ENCODE data around the gene GABRR1. TPM values are rescaled to one million over a fixed set of nuclear protein-coding genes. Genes with fewer than 3 reads are reported as not detected.

GABRR1 gene
- total RNA-seq, 1 experiment from 2014 or later: not detected

GRCh38 chr6:89180112-89180511 is 37.0 kb downstream of the GABRR1 start:
- in situ Hi-C loops (cut with HindIII; ENCODE audit: low sequenced_read_pairs): no loop called here
- no peak for DNase-seq (ENCODE audit: low spot score)

GRCh38 chr6:89173634-89174033 is 43.5 kb downstream of the GABRR1 start:
- in situ Hi-C loops (cut with HindIII; ENCODE audit: low sequenced_read_pairs): no loop called here

DNA sequence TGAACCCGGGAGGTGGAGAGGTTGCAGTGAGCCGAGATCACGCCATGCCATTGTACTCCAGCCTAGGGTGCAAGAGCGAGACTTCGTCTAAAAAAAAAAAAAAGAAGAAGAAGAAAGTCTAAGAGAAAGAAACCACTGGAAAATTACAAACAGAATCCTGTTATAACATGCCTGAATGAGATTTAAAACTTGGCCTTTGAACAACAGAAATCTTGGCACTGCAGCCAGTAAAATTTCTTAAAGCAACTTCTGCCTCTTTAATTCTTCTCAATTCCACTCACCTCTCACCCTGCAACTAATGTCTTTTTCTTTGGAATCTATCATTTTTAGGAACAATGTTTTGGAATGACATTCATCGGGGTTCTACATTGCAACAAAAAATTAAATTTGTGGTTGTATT is 45.0 kb downstream of the GABRR1 start:
- in situ Hi-C loops (cut with HindIII; ENCODE audit: low sequenced_read_pairs): no loop called here
- DNase-seq (ENCODE audit: low spot score): no peak

More at GRCh38 chr6:89173634-89174033, 43.5 kb downstream of the GABRR1 start:
- no peak for DNase-seq (ENCODE audit: low spot score)

GRCh38 chr6:89162047-89162371 is 55.1 kb downstream of the GABRR1 start:
- DNase-seq (ENCODE audit: low spot score): no peak
- in situ Hi-C loops (cut with HindIII; ENCODE audit: low sequenced_read_pairs): no loop called here

GRCh38 chr6:89161326-89162046 is 55.7 kb downstream of the GABRR1 start:
- in situ Hi-C loops (cut with HindIII; ENCODE audit: low sequenced_read_pairs): no loop called here
- no peak for DNase-seq (ENCODE audit: low spot score)

DNA sequence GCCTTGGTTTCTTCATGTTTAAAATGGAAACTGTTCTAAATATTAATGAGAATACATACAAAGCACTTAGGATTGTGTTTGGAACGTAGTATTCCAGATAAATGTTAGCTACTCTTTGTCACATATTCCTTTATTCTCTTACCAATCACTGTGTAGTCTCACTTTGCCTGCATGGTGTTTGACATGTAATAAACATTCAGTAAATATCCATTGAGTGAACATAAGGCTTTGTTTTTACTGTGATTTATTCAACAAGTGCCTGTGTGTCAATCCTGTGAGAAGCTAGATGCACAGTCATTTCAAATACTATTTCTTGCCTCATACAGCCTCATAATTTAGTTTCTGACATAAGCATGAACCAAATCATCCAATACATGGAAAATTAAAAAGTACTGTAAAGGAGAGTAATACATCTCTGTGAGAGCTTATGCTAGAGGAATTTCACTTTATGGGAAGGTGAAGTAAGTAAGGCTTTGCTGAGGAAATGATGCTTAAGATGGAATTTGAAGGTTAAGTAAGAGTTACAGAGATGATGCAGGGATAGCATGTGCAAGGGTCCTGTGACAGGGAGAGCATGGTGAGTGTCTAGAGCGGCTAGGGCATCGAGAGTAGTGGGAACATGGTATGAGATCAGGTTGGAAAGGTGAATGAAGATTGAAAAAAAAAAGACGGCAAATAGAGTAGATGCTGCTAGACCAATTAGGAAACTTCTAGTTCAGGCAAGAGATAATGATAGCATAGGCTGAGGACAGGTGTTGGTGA is 56.6 kb downstream of the GABRR1 start:
- in situ Hi-C loops (cut with HindIII; ENCODE audit: low sequenced_read_pairs): no loop called here
- no peak for DNase-seq (ENCODE audit: low spot score)

GRCh38 chr6:89154131-89154530 is 63.0 kb downstream of the GABRR1 start:
- in situ Hi-C loops (cut with HindIII; ENCODE audit: low sequenced_read_pairs): no loop called here
- DNase-seq (ENCODE audit: low spot score): no peak

DNA sequence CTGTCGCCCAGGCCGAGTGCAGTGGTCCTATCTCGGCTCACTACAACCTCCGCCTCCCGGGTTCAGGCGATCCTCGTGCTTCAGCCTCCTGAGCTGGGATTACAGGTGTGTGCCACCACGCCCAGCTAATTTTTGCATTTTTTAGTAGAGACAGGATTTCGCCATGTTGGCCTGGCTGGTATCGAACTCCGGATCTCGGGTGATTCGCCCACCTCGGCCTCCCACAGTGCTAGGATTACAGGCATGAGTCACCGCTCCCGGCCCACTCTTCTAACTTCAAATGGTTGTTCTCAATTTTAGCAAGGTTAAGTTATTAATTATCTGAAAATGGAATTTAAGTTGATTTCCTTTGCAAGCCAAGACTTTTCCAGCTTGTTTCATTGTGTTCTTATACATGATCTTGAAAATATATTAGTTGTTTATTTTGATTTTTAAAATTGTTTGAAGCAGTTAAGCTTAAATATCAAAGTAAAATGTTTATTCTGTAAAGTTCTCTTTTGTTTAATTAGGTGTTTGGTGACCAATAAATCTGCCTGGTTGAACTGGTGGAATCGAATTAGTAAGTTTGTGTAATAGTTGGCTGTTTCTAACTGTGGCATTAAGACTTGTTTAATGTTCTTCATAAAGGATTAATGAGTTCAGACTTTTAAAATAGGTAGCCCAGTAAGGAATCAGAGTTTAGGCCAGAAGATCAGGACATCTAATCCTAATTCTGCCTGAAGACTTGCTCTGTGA is 69.0 kb downstream of the GABRR1 start:
- in situ Hi-C loops (cut with HindIII; ENCODE audit: low sequenced_read_pairs): no loop called here
- DNase-seq (ENCODE audit: low spot score): no peak

DNA sequence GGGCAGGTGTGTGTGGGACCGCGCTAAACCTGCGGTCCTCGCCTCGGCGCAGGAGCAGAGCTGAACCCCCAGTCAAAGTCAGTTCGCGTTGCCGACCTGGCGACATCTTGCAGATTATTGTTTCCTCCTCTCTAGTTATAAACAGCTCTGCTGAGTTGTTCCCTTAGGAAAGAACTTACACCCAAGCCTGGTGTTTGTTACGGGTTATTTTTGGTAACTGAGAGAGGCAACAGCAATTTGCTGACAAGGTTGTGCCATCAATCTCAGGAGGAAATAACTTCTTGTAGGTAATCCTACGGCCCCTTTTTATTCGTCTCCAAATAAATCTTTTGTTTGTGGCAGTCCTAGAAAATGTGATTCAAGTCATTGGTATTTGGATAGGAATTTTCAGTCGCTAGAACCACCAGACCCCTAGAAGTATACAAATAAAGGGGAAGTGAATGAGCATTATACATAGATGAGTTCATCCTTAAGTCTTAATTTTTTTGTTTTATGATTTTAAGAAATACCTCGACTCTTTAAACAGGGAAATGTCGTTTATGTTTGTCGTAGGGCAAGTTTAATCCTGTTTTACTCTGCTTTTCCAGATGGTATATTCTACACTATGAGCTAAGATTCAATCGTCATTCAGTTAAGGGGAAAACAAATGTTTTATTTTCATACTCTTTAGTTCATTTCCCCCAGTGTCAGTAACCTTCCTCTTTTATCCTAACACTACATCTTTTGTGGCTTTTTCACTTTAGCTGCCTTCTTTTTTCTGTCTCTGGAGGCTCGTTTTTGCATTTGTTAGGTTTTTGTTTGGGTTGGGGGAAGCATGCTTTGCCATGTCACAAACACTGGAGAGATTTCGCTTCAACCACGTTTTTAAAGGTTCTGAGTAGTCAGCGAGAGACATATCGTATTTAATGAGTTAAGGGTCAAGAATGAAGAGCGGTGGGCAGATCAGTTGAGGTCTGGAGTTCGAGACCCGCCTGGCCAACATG is 70.1 kb downstream of the GABRR1 start:
- peak; percentile 62 for DNase-seq (ENCODE audit: low spot score)
- in situ Hi-C loops (cut with HindIII; ENCODE audit: low sequenced_read_pairs): no loop called here

DNA sequence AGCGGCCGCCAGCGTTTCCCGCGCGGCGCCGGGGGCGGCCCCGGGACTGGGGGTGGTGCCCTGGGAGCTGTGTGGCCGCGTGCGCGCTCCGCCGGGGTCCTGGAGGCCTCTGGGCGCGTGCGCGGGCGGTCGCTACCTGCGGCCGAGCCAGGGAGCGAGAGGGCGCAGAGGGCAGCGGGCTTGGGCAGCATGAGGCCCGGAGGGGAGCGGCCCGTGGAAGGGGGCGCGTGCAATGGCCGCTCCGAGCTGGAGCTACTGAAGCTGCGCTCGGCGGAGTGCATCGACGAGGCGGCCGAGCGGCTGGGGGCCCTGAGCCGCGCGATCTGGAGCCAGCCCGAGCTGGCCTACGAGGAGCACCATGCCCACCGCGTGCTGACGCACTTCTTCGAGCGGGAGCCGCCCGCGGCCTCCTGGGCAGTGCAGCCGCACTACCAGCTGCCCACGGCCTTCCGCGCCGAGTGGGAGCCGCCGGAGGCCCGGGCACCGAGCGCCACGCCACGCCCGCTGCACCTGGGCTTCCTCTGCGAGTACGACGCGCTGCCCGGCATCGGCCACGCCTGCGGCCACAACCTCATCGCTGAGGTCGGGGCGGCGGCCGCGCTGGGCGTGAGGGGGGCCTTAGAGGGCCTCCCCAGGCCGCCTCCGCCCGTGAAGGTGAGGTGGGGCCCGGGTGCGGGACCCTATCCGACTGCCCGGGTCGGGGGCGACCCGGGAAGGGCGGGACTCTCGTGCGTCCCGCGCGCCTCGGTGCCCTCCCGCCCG is 71.0 kb downstream of the GABRR1 start, which contains the start of gene PM20D2:
TSS of gene PM20D2 (plus strand) at position 100 of the 762 bp plus-strand sequence. CDS start at position 190, 90 bp downstream.
- in situ Hi-C loops (cut with HindIII; ENCODE audit: low sequenced_read_pairs): no loop called here
- DNase-seq (ENCODE audit: low spot score): peak; percentile 70

DNA sequence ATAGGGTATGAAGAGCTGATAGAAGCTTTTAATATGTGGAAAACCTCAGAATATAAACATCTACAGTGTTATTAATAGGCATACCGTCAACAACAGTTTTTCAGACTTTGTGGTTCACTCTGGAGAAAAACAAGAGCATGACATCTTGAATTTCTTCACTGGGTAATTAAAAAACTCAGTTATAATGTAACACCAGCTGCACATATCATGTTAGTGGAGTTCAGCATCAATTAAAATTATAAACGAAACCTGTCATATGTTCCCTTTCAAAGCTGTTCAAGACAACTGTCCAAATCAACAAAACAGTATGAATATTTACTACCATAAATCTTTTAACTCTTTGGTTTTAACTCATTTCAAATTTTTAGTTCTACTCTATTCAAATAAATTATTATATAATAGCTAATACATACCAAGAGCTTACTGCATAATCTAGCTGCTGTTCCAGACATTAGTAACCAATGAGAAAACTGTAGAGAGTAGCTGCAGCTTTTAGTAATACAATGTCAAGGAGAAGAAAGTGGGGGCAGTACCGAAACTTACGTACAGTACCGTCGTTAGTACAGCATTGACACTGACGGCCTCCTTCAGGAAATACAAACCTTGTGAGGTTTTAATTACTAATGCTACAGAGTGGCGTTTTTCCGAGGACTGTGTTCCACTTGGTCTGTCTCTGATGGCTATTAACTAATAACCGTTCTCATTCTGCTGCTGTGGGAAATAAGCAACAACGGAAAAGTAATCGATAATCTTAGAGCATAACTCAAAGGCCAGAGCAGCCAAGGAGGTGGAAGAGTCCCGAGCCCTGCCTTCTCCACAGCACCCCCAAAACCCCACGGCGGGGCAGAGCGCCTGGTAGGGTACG is 71.8 kb downstream of the GABRR1 start:
- in situ Hi-C loops (cut with HindIII; ENCODE audit: low sequenced_read_pairs): no loop called here
- DNase-seq (ENCODE audit: low spot score): peak; percentile 56

DNA sequence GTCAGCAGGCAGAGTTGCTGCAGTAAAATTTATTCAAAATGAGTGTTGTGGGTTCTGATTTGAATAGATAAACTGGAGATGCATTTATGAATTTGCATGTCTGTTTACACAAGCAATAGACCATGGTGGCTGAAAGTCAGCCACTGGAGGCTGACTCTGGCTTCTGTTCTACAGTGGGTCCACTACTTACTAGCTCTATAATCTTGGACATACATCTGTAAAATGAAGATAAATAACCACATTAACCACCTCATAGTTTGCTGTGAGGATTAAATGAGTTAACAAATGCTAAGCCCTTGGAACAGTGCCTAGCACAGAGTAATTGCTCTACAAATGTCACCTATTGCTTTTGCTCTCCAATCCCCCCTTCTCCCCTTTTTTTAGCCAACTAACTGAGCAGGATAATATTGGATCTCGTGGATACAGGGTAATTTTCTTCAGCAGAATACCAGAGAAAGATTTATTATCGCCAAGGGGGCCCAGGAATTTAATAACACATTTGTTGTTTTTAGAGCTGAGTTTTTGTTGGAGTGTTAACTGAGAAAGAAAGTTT is 72.7 kb downstream of the GABRR1 start:
- DNase-seq (ENCODE audit: low spot score): no peak
- in situ Hi-C loops (cut with HindIII; ENCODE audit: low sequenced_read_pairs): no loop called here

GRCh38 chr6:89140347-89141156 is 76.6 kb downstream of the GABRR1 start:
- in situ Hi-C loops (cut with HindIII; ENCODE audit: low sequenced_read_pairs): no loop called here
- DNase-seq (ENCODE audit: low spot score): peak; percentile 25

DNA sequence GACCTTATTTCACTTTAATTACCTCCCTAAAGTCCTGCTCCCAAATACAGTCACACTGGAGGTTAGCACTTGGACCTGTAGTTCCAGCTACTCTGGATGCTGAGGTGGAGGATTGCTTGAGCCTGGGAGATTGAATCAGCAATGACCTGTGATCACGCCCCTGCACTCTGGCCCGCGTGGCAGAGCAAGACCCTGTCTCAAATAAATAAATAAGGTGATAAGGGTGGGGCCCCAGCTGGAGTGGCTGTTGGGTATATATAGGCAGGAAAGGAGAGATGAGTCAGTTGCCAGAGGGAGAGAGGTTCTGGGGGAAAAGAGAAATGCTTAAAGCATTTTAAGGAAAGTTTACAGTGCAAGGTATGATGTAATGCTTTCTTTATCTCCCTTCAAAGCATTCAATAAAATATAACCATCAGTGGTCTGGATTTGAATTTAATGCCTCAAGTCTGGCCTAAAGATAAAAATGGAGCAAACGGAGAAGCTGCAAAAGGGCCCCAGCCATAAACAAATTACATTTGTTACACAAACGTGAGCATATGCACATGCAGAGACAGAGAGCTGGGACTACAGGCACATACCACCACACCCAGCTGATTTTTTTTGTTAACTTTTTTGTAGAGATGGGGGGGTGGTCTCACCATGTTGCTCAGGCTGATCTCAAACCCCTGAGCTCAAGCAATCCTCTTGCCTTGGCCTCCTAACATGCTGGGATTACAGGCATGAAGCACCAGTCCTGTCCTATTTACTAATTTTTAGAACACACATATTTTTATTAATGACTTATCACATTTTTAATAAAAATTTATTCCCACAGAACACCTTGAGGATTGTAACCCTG is 77.4 kb downstream of the GABRR1 start:
- DNase-seq (ENCODE audit: low spot score): no peak
- in situ Hi-C loops (cut with HindIII; ENCODE audit: low sequenced_read_pairs): no loop called here

GRCh38 chr6:89138173-89138572 is 79.0 kb downstream of the GABRR1 start:
- in situ Hi-C loops (cut with HindIII; ENCODE audit: low sequenced_read_pairs): no loop called here
- DNase-seq (ENCODE audit: low spot score): no peak
